ENCODE measurements around the gene ADGRB2. TPM values are rescaled to one million over a fixed set of nuclear protein-coding genes. Genes with fewer than 3 reads are reported as not detected.

ADGRB2 gene
- total RNA-seq, 2 experiments from 2014 or later, result 4.0 to 11.4 TPM

GRCh38 chr1:31715873-31716220, 48.3 kb downstream of the ADGRB2 start:
- ChIA-PET CTCF (ENCODE audit: unreplicated experiment) (interaction anchor here (0.5 kb wide), 1 partner anchor 30 kb away, joined by 3 read pairs; no protein-coding TSS in a partner anchor), POLR2A (no interaction called here)
- Histone ChIP-seq H3K36me3 (ENCODE audit: insufficient read depth, low read length) (no peaks in the 10 kb centered on the region), H4K20me1 (ENCODE audit: insufficient read depth, low read length) (no peaks in the 10 kb centered on the region), H3K4me1 (ENCODE audit: insufficient read depth, low read length, poor library complexity, severe bottlenecking) (no peaks in the 10 kb centered on the region), H3K79me2 (ENCODE audit: insufficient read depth, low read depth, low read length) (no peaks in the 10 kb centered on the region), H3K9me3 (ENCODE audit: low read length) (no peaks in the 10 kb centered on the region), H3K4me2 (ENCODE audit: low read length) (no peak overlapping the region), H3K27ac (ENCODE audit: low read depth, low read length, poor library complexity, severe bottlenecking) (no peak overlapping the region), H3K4me3 (ENCODE audit: low read depth, low read length, poor library complexity, severe bottlenecking) (no peak overlapping the region), H2AFZ (ENCODE audit: low read length) (no peak overlapping the region), H3K9me2 (ENCODE audit: insufficient read depth, low read length) (no peaks in the 10 kb centered on the region)
- no peak for DNase-seq (ENCODE audit: low spot score)
- intact Hi-C loops (cut with micrococcal nuclease; ENCODE audit: unreplicated experiment), result no loop called here
- BruUV-seq (replicated peaks), result no TSS peak
- no peak for TF ChIP-seq EZH2phosphoT487 (IDR thresholded peaks at IDR 0.05; ENCODE audit: borderline replicate concordance, low read depth, low read length)
- TF ChIP-seq CTCF (conservative IDR thresholded peaks at IDR 0.05; ENCODE audit: low read length), result no peak; the same call in 1 of the 2 replicates

DNA sequence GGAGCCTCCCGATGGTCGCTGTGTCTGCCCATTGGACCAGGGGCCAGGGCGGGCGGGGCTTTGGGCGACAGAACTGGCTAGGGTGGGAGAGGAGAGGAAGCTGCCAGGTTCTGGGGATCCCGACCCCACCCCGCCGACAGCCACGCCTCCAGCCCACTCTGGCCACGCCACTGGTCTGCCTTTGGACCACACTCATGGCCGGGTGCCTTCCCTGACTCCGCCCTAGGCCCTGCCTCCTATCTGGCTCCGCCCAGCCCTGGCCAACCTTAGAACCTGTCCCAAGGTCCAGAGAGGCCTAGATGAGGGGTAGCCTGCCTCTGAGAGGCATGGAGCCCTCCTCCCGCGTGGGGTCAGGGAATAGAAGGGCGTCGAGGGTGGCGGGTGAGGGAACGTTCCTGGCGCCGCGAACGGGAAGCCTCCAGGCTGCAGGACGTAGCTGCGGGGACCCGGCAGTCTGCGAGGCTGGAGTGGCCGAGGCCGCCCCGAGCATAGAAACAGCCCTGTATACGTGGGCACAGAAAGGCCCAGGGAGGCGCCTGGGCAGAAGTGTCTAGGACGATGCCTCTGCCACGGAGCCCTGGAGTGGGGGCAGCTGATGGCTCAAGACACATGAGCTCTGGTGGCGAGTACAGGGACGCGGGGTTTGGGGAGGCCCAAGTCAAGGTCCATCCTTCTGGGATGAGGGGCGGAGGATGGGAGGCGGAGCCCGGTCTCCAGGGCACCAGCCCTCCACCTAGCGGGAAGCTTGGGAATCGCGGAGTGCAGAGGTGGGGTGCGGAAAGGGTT, 48.9 kb downstream of the ADGRB2 start:
- no peak overlapping the region for H2AFZ ChIP-seq (ENCODE audit: low read length)
- TF ChIP-seq EZH2phosphoT487 (IDR thresholded peaks at IDR 0.05; ENCODE audit: borderline replicate concordance, low read depth, low read length) (no peak), CTCF (conservative IDR thresholded peaks at IDR 0.05; ENCODE audit: low read length) (peak; percentile 55)
- H3K79me2 ChIP-seq (ENCODE audit: insufficient read depth, low read depth, low read length), result no peaks in the 10 kb centered on the region
- ChIA-PET POLR2A (no interaction called here), CTCF (ENCODE audit: unreplicated experiment) (interaction anchor here (0.5 to 1.4 kb wide), 2 partner anchors 30 kb away, joined by 3 to 9 read pairs; no protein-coding TSS in a partner anchor)
- H3K4me2 ChIP-seq (ENCODE audit: low read length), result peak overlapping the region; percentile 41; the same call in 1 of the 2 replicates
- H3K36me3 ChIP-seq (ENCODE audit: insufficient read depth, low read length), result no peaks in the 10 kb centered on the region
- H4K20me1 ChIP-seq (ENCODE audit: insufficient read depth, low read length), result no peaks in the 10 kb centered on the region
- intact Hi-C loops (cut with micrococcal nuclease; ENCODE audit: unreplicated experiment), result no loop called here
- no peaks in the 10 kb centered on the region for H3K4me1 ChIP-seq (ENCODE audit: insufficient read depth, low read length, poor library complexity, severe bottlenecking)
- BruUV-seq (replicated peaks), result no TSS peak
- H3K4me3 ChIP-seq (ENCODE audit: low read depth, low read length, poor library complexity, severe bottlenecking), result no peak overlapping the region
- H3K27ac ChIP-seq (ENCODE audit: low read depth, low read length, poor library complexity, severe bottlenecking), result no peak overlapping the region
- H3K9me3 ChIP-seq (ENCODE audit: low read length), result no peaks in the 10 kb centered on the region
- peak; percentile 10 for DNase-seq (ENCODE audit: low spot score)
- H3K9me2 ChIP-seq (ENCODE audit: insufficient read depth, low read length), result no peaks in the 10 kb centered on the region

Measured in OCI-LY7 (cell line).